Measurements from ENCODE around the gene DPAGT1. TPM values are rescaled to one million over a fixed set of nuclear protein-coding genes. Genes with fewer than 3 reads are reported as not detected.

DPAGT1 gene
- 35.9 to 44.7 TPM (median 42.6 TPM) in 5 replicates for total RNA-seq (2022; extraction: Qiagen RNA extraction; ENCODE audit: low read depth)

DNA sequence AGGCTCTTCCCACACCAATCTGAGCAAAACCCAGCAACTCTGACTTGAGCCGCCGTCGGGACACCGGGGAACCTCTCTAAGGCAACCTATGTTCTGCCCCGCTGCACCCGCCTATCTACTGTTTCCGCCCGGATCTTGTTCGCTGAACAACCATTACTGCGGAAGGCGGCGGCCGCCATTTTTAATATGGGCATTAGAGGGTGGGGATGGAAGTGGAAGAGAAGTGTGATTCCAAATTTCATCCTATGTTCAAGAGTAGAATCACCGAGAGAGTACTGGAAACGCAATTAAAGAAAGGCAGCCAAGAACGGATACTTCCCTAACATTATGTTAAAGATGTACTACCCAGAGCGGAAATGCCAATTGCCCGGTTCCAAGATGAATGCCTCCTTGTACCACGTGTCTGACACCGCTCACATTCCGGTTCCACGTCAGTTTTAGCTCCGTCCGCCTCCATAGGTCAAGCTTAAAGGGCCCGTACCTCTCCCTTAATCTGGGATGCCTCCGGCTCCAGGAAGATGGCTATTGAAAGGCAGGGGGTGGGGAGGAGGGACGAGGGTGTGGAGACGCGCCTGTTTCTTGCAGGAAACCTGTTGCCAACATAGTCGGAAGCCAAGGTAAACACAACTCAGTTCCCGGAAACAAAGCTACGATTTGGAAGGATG lies at the start of gene DPAGT1:
Gene DPAGT1, minus strand, starts transcription at position 95 of the 665 bp plus-strand sequence. CDS start 198 bp downstream, outside the sequence.

DNA sequence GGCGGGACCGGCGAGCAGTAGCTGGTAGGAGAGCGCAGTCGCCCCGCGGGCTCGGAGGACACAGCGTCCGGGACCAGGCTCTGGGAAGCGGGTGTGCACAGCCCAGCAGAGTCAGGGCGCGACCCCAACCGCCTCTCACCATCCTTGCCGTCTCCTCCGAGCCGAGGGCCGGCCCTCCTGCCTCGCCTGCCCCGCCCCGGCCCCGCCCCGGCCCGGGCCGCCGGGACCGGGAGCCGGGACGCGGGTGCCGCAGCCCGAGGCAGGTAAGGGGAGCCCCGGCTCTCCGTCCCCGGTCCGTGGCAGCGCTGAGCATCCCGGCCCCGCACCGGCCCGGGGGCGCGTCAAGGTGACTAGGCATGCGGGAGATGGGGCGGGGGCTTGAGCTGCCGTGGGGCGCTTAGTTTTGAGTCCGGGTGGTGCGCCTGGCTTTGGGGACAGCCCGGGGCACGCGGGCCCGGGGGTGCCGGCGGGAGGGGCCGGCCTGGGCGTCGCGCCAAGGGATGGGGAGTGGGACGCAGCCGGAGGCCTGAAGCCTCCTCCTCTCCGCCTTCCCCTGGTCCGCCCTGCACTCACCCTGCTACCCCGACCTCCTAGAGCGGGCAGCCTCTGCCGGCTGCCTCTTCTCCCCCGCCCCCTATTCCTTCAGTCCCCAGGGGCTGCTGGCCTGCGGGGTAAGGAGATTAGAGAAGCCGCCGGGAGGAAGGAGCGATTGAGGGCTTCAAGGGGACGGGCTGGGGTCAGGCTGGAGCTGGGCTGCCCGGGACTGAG lies 47.5 kb upstream of the DPAGT1 start, which contains the start of gene ABCG4:
Gene ABCG4, plus strand, starts transcription at position 35 of the 768 bp plus-strand sequence. CDS start 914 bp downstream, outside the sequence.

DNA sequence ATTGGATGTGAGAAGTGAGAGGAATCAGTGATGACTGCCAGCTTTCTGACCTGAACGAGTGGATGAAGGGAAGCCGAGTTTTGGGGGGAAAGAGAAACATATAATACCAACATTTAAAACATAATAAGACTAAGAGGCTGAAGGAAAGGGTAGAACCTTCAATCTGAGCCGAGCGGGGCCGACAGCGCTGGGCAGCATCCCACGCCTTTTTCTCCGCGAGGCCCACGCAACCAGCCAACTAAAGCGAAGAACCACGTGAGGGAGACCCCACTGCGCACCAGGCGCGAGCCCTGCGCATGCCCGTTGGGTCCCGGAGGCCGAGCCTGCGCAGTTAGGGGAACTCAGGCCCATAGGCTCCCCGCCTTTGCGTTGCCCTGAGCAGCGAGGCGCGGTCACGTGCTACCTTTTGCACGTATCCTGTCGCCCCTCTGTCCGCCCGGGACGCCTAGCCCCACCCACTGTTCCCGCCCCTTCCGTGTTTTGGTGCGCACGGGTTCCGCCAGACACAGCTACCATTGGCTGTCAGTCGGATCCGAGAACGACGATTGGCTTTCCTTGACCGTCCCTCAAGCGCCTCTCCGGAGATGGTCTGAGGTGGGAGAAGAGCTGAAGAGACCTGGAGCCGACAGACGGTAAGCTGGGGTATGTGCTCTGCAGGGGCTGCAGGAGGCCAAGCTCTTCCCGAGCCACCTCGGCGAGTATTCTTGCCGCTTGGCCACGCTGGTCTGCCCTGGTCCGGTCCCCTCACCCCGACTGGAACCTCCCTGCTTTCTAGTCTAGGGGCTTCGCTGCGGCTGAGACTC lies 19.6 kb upstream of the DPAGT1 start, which contains the start of gene HINFP:
Gene HINFP, plus strand, starts transcription at position 573 of the 803 bp plus-strand sequence. CDS start 5,365 bp downstream, outside the sequence.

DNA sequence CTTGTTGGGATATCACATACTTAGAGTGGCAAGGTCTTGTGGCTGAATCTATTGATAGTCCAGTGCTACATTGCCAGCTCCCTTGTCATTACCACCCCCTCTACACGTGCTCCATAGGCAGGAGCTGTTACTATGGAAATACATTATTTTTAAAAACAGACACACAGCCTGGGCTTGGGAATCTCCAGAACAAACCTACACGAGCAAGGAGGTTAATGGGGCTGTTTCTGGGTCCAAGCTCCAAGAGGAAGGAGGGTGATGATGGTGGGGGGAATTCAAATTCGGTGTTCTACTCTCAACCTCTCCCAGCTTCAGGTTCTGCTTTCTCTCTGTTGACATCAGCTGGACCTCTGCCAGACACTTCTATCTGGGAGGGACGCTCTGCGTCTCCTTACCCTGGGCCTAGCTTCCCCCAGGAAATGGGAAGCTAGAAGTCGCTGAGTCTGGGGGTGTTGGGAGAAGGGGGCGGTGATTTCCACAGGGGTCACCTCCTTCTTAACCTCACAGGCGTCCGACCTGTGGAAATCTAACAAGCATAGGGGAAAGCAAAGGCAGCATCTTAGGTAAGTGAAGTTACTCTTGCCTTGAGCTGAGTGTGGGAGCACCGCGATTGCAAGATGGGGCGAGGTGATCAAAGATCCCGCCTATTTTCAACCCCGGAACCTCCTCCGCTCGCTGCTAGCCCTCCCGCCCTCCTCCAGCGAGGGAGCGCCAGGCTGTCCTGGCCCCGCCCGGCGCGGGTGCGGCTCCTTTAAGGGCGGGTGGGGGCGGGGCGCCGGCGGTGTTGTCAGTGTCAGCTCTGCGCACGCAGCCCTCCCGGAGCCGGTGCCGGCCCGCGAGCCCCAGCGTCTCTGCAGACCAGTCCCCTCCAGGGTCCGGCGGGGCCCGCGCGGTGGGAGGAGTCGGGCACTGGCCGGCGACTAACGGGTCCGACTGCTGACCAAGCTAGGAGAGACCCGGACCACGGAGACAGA lies 5.2 kb upstream of the DPAGT1 start, which contains the start of gene C2CD2L:
Gene C2CD2L, plus strand, starts transcription at position 781 of the 974 bp plus-strand sequence. CDS start 398 bp downstream, outside the sequence.

DNA sequence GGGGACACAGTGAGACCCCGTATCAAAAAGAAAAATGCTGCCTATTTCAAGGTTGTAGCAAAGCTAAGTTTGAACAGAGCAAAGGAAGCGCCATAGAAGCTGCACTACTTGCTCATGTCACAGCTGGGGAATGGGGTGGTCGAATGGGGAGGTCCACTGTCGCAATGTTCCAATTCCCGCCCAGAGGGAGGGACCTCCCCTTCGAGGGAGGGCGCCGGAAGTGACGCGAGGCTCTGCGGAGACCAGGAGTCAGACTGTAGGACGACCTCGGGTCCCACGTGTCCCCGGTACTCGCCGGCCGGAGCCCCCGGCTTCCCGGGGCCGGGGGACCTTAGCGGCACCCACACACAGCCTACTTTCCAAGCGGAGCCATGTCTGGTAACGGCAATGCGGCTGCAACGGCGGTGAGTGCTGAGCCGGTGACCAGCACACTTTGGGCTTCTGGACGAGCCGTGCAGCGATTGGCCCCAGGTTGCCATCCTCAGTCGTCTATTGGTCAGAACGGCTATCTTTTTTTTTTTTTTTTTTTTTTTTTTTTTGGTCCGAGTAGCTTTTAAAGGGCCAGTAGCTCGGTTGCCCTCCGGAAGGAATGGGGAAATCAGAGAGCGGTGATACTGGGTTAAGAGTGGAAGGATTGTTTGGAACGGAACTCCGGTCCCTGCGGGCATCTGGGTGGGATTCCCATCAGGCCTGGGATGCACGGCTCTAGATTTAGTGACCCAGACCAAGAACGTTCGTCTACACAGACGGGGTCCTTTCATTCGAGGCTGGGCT lies 16.8 kb downstream of the DPAGT1 start, which contains the start of gene HMBS:
Gene HMBS, plus strand, starts transcription at position 219 of the 774 bp plus-strand sequence. Its CDS starts 153 bp downstream, at position 372.

DNA sequence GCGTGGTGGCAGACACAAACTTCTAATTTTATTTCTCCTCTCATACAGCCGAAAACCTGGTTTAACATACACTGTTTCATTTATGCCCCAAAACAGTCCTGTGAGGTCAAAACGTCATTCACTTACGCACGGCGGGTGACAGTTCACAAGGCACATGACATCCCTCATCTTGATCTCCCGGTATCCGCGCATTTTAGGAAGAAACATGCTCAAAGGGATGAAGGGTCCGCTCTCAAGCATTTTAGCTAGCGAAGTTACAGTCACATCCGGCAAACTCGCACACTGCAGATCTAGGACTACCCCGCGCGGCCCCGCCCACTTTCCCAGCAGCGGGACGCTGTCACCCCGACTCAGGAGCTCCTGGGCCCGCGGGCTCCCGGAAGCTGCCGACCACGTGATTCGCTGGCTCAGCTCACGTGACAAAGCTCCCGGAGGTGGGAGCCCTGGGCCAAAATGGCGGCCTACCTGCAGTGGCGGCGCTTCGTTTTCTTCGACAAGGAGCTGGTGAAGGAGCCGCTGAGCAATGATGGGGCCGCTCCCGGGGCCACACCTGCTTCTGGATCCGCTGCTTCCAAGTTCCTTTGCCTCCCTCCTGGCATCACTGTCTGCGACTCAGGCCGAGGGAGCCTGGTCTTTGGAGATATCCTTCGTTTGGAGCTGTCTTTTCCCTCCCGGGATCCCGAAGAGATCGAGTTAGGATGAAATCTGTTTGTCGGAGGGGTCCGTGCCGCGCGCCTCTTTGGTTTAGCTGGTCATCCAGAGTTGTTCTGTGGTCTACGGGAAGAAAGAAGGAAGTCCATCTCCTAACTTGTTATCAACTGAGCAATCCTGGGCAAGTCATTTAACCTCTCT lies 34.1 kb downstream of the DPAGT1 start, which contains the start of gene VPS11:
Gene VPS11, plus strand, starts transcription at position 448 of the 852 bp plus-strand sequence. Its CDS starts 6 bp downstream, at position 454.

DNA sequence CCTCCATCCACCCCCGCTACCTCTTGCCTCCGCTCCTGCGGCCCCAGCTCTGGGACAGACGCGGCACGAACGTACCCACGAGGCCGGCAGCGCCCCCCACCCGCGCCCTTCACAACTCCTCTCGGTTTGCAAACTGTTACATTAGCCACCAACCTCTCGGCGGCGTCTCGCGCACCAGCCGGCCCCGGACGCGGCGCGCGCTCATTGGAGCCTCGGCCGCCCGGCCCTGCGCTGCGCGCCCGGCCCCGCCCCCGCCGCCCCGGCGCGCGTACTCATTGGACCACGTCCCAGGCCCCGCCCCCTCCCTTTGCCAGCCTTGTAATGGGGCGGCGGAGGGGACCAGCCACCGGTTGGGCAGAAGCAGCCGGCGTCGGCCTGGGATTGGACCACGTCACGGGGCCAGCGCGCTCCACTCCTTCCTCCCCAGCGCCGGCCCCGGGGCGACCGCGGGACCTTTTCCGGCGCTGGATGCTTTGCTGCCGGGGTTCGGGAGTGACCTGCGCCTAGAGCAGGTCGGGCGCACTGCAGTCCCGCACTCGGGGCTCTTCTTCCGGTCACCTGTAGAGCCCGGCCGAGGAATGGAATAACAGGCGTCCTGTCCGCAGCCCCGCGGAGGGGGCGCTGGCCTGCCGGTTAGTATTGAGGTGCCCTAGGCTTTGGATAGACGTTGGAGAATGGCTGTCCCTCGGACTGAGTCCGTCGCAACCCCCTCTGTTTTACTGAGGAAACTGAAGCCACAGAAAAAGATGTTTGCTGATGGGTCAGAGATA lies 44.5 kb downstream of the DPAGT1 start, which contains the start of gene HYOU1:
Gene HYOU1, minus strand, starts transcription at position 206 of the 770 bp plus-strand sequence. CDS start 1,045 bp downstream, outside the sequence.

Other genes with a start within 250 kb of the DPAGT1 start
- gene CXCR5, start 218.0 kb downstream of the DPAGT1 start, total RNA-seq (2022; extraction: Qiagen RNA extraction; ENCODE audit: low read depth): 0.07 to 0.24 TPM (median 0.20 TPM) in 5 replicates
- gene BCL9L, start 175.9 kb downstream of the DPAGT1 start, total RNA-seq (2022; extraction: Qiagen RNA extraction; ENCODE audit: low read depth): 86.6 to 141 TPM (median 122 TPM) in 5 replicates
- gene UPK2, start 145.6 kb downstream of the DPAGT1 start, total RNA-seq (2022; extraction: Qiagen RNA extraction; ENCODE audit: low read depth): 0.53 to 0.94 TPM (median 0.81 TPM) in 5 replicates
- not detected in 5 replicates for gene FOXR1, start 130.1 kb downstream of the DPAGT1 start, total RNA-seq (2022; extraction: Qiagen RNA extraction; ENCODE audit: low read depth)
- 10.0 to 18.0 TPM (median 11.3 TPM) in 5 replicates for gene CENATAC, start 103.7 kb downstream of the DPAGT1 start, total RNA-seq (2022; extraction: Qiagen RNA extraction; ENCODE audit: low read depth)
- gene RPS25, start 83.5 kb downstream of the DPAGT1 start, total RNA-seq (2022; extraction: Qiagen RNA extraction; ENCODE audit: low read depth): 759 to 1,109 TPM (median 829 TPM) in 5 replicates
- 57.0 to 64.6 TPM (median 62.7 TPM) in 5 replicates for gene TRAPPC4, start 83.1 kb downstream of the DPAGT1 start, total RNA-seq (2022; extraction: Qiagen RNA extraction; ENCODE audit: low read depth)
- 10.3 to 11.8 TPM (median 11.0 TPM) in 5 replicates for gene SLC37A4, start 71.0 kb downstream of the DPAGT1 start, total RNA-seq (2022; extraction: Qiagen RNA extraction; ENCODE audit: low read depth)
- 46.0 to 54.7 TPM (median 51.4 TPM) in 5 replicates for gene HYOU1, start 44.6 kb downstream of the DPAGT1 start, total RNA-seq (2022; extraction: Qiagen RNA extraction; ENCODE audit: low read depth)
- gene VPS11, start 34.0 kb downstream of the DPAGT1 start, total RNA-seq (2022; extraction: Qiagen RNA extraction; ENCODE audit: low read depth): 10.7 to 13.6 TPM (median 12.8 TPM) in 5 replicates
- 45.9 to 53.9 TPM (median 52.6 TPM) in 5 replicates for gene HMBS, start 17.0 kb downstream of the DPAGT1 start, total RNA-seq (2022; extraction: Qiagen RNA extraction; ENCODE audit: low read depth)
- 5.2 to 7.0 TPM (median 6.6 TPM) in 5 replicates for gene C2CD2L, start 5.5 kb upstream of the DPAGT1 start, total RNA-seq (2022; extraction: Qiagen RNA extraction; ENCODE audit: low read depth)
- gene HINFP, start 19.7 kb upstream of the DPAGT1 start, total RNA-seq (2022; extraction: Qiagen RNA extraction; ENCODE audit: low read depth): 10.4 to 11.9 TPM (median 10.9 TPM) in 5 replicates
- 0.19 to 0.36 TPM (median 0.25 TPM) in 5 replicates for gene ABCG4, start 47.2 kb upstream of the DPAGT1 start, total RNA-seq (2022; extraction: Qiagen RNA extraction; ENCODE audit: low read depth)
- 9.3 to 11.7 TPM (median 11.5 TPM) in 5 replicates for gene NLRX1, start 66.9 kb upstream of the DPAGT1 start, total RNA-seq (2022; extraction: Qiagen RNA extraction; ENCODE audit: low read depth)
- 0.07 to 0.25 TPM (median 0.17 TPM) in 3 of 5 replicates, not detected in the others for gene NHERF4, start 83.6 kb upstream of the DPAGT1 start, total RNA-seq (2022; extraction: Qiagen RNA extraction; ENCODE audit: low read depth)
- gene CBL, start 104.5 kb upstream of the DPAGT1 start, total RNA-seq (2022; extraction: Qiagen RNA extraction; ENCODE audit: low read depth): 7.8 to 11.6 TPM (median 10.8 TPM) in 5 replicates
- 10.4 to 13.7 TPM (median 11.8 TPM) in 5 replicates for gene MCAM, start 215.3 kb upstream of the DPAGT1 start, total RNA-seq (2022; extraction: Qiagen RNA extraction; ENCODE audit: low read depth)
- gene RNF26, start 232.7 kb upstream of the DPAGT1 start, total RNA-seq (2022; extraction: Qiagen RNA extraction; ENCODE audit: low read depth): 32.7 to 44.8 TPM (median 36.3 TPM) in 5 replicates
- not detected in 5 replicates for gene C1QTNF5, start 239.0 kb upstream of the DPAGT1 start, total RNA-seq (2022; extraction: Qiagen RNA extraction; ENCODE audit: low read depth)
- not detected in 5 replicates for gene MFRP, start 244.9 kb upstream of the DPAGT1 start, total RNA-seq (2022; extraction: Qiagen RNA extraction; ENCODE audit: low read depth)

All from A549 treated with DMSO at 1 μM for 4 hours (cell line).